HS-27A (cell line): Measurements from ENCODE around the gene SPTLC3.

ENCODE experiments used
- DNase-seq: peaks from one replicate; pipeline ENCODE4 v3.0.0-alpha.2; 2012; ENCODE audit warnings: low read depth, missing footprints

Gene SPTLC3

GRCh38 chr20:13031751-13032150 is 23.0 kb downstream of the SPTLC3 start:
- no peak for DNase-seq

DNA sequence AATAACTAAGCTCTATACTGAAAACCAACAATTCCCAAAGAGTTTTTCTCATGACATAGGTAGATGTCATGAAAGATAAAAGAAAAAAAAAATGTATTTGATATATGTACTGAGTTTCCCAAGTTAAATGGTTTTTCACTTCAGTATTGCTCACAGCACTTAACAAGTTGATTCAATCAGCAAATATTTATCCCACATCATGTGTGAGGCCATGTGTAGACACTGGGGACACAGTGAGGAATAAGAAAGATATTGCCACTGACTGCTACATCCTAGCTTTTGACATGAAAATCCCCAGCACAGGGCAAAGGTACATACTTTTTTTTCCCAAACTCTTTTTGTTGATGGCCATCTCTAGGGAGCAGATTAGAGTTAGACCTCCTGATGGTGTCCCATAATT is 25.3 kb downstream of the SPTLC3 start:
- no peak for DNase-seq

GRCh38 chr20:13034936-13035335 is 26.2 kb downstream of the SPTLC3 start:
- DNase-seq: no peak

DNA sequence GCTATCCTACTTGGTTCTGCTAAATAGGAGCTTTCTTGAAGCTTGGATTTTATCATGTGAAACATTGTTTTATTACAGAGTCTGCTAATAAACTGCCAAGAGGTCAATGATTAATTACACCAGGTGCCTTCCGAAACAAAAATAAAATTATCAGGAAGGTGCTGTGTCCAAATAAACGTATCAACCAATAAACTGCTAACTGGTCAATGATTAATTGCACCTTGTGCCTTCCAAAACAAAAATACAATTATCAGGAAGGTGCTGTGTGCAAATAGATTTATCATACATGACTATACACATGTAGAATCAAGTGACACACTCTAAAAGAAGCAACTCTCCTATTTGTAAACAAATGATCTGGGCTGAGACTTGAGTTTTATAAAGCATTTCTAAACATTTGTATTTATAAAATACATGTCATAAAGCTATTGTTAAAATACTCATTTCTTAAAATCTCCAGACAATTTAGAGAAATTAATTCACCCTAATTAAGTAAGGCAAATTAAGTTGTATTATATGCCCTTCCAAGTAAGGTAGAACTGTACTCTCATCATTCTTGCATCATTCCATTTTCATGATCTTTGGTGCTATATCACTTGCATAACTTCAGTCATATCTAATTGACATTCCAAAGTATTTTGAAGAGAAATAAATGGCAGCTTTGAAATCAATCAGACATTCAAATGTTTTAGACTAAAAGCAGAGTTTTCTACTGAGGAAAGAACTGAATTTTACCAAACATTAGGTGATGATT is 26.8 kb downstream of the SPTLC3 start:
- no peak for DNase-seq

DNA sequence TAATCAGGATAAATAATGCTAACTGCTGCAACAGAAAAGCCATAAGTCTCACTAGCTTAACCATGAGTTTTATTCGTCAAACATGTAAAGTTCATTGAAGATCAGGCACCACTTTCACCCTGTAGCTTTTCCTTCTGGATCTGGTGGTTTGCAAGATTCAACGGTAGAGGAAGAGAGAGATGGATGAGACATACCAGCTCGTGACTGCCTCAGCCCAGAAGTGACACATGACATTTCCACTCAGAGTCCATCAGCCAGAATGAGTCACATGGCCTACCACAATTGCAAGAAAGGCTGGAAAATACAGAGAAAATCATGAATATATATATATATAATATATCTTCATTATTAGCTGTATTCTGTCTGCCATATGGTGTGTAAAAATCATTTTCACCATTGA is 29.0 kb downstream of the SPTLC3 start:
- DNase-seq: no peak

- no peak for DNase-seq
These were observed 33.0 kb downstream of the SPTLC3 start for GRCh38 chr20:13041574-13042457.

GRCh38 chr20:13042458-13042794 is 33.7 kb downstream of the SPTLC3 start:
- DNase-seq: no peak

DNA sequence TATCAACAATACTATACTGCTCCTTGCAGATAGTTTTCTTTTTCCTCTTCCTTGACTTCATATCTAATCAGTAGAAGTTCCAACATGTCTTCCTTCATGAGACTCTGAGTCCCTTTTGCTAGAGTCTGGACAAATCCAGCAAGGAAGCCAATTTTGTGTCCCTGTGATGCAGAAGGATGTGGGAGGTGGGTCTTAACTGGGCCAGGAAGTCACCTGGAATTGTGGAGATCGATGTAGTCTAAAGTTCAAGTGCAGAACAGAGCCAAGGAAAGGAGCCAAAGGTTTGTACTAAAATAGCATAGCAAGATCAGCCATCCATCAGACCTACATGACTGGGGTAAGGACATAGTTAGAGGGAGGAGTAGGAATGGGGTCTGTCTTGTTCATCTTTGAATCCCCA is 37.6 kb downstream of the SPTLC3 start:
- no peak for DNase-seq

GRCh38 chr20:13054011-13054410 is 45.2 kb downstream of the SPTLC3 start:
- no peak for DNase-seq

- no peak for DNase-seq
These were observed 50.1 kb downstream of the SPTLC3 start for GRCh38 chr20:13058666-13059389.

GRCh38 chr20:13059398-13060136 is 50.8 kb downstream of the SPTLC3 start:
- no peak for DNase-seq

GRCh38 chr20:13060327-13060726 is 51.6 kb downstream of the SPTLC3 start:
- no peak for DNase-seq

GRCh38 chr20:13061381-13061780 is 52.6 kb downstream of the SPTLC3 start:
- DNase-seq: no peak

DNA sequence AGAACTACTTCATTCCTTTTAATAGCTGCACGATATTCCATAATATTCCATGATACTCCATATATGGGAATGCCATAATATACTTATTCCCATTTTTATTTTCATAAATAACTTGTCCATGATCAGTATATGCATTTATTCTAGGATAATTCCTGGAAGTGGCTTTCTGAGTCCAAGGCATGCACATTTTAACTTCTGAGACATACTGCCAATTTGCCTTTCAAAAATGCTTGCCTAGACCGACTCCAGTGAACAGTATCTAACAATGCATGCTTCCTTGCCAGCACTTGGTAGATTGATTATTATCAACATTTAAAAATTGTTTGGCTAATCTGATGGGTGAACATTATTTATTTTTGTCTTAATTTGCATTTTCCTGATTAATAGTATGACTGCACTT is 54.0 kb downstream of the SPTLC3 start:
- no peak for DNase-seq

- DNase-seq: no peak
These were observed 59.6 kb downstream of the SPTLC3 start for GRCh38 chr20:13068336-13068735.

GRCh38 chr20:13081877-13082276 is 73.1 kb downstream of the SPTLC3 start:
- no peak for DNase-seq

DNA sequence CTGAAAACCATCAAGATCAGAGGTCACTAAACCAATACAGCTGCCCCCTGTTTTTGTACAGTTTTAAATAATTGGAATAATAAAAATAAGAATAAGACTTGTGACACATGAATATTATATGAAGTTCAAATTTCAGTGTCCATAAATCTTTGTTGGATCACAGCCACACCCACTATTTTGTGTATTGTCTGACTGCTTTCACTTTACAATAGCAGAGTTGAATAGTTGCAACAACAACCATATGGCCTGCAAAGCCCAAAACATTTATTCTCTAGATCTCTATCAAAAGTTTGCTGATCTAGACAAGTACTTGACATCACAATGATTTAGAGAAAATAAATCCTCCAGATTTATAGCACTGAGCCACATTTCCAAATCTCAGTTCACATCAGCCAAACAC is 73.6 kb downstream of the SPTLC3 start:
- DNase-seq: no peak

DNA sequence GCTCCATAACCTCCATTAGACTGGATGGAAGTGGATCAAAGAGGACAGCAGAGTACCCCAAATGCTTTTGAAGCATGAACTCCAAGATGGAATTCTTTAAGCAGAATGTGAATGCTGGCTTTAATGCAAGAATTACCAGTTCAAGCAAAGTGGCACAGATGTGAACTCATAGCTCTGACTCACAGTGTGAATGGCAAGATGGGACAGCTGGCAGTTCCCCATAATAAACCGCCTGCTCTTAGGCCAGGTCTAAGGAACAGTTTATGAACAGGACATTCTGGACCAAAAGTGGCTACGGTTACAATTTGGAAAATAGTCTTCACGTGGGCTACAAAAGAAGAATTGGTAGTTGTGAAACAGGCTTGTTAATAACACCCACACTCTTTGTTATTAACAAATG is 76.5 kb downstream of the SPTLC3 start:
- no peak for DNase-seq

GRCh38 chr20:13089950-13090469 is 81.2 kb downstream of the SPTLC3 start:
- DNase-seq: no peak

- DNase-seq: no peak
These were observed 83.3 kb downstream of the SPTLC3 start for GRCh38 chr20:13092111-13092510.

DNA sequence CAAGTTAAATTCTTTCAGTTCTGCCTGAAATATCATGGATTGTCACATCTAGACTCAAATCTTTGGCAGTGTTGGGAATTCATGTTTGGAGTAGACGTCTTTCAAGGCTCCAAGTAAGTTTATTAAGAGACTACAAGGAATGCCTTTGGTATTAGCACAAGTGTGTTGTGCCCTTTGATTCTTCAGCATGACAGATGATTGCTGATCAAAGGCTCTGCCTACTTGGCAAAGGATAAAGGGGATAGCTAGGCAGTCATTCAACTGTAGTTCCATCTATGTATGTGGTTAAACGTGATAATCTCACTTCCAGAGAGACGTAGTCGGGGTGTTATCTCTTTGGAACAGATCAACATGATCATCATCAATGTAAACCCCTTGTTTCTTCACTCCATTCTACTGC is 86.2 kb downstream of the SPTLC3 start:
- no peak for DNase-seq
